MCF 10A (cell line): ENCODE measurements around the gene SLAMF9. TPM values are rescaled to one million over a fixed set of nuclear protein-coding genes. Genes with fewer than 3 reads are reported as not detected.

ENCODE experiments used
- BruUV-seq: library from RNA; stranded (reverse); fragments of 400-500 nt; replicated peaks from 2 replicates; lab custom pipeline; 2021; lab: Mats Ljungman, UMichigan
- CTCF ChIA-PET: fragments of 300-600 bp; sonication (Branson Sonifier 250); formaldehyde crosslinking; extraction: SDS; loops from one replicate; lab custom pipeline; 2021; ENCODE audit warnings: antibody characterized with exemption, inconsistent platforms; lab: Yijun Ruan, JAX
- POLR2A ChIA-PET: fragments of 300-600, 350-650 bp; sonication (Branson Sonifier 250); formaldehyde crosslinking; extraction: SDS; loops from one replicate; lab custom pipeline; 2020; ENCODE audit warnings: antibody characterized with exemption, inconsistent platforms; lab: Yijun Ruan, JAX
- DNase-seq: peaks from one replicate; pipeline ENCODE4 v3.0.0-alpha.2; 2018; ENCODE audit not compliant: unreplicated experiment
- H3K27ac Mint-ChIP-seq: one replicate; pipeline ENCODE4 v1.8.0; 2022; ENCODE audit warnings: mild to moderate bottlenecking, low read depth, mixed read lengths; ENCODE audit not compliant: unreplicated experiment
- H3K27me3 Mint-ChIP-seq: one replicate; pipeline ENCODE4 v1.8.0; 2022; ENCODE audit warnings: mixed read lengths; ENCODE audit not compliant: insufficient read depth, unreplicated experiment
- H3K36me3 Mint-ChIP-seq: one replicate; pipeline ENCODE4 v1.8.0; 2022; ENCODE audit warnings: mild to moderate bottlenecking, moderate library complexity, mixed read lengths; ENCODE audit not compliant: insufficient read depth, unreplicated experiment
- H3K4me1 Mint-ChIP-seq: one replicate; pipeline ENCODE4 v1.8.0; 2022; ENCODE audit warnings: mixed read lengths; ENCODE audit not compliant: insufficient read depth, unreplicated experiment
- H3K4me3 Mint-ChIP-seq: one replicate; pipeline ENCODE4 v1.8.0; 2022; ENCODE audit warnings: mild to moderate bottlenecking, moderate library complexity, mixed read lengths; ENCODE audit not compliant: unreplicated experiment
- H3K9me3 Mint-ChIP-seq: one replicate; pipeline ENCODE4 v1.8.0; 2022; ENCODE audit warnings: mixed read lengths; ENCODE audit not compliant: unreplicated experiment
- intact Hi-C: fragments of 100-400 bp; cut with micrococcal nuclease; formaldehyde crosslinking; loops from 2 replicates; pipeline ENCODE4 v1.14.1; 2022
- total RNA-seq: library from RNA; stranded (reverse); gene quantifications from 2 replicates; pipeline ENCODE4 v1.2.3, GENCODE V29; 2022
- TF ChIP-seq, protein P1 (sequence below): fragments of 200-600 bp; IDR thresholded peaks from one replicate; pipeline ENCODE4 v1.8.0; 2022; ENCODE audit warnings: antibody characterized with exemption, mild to moderate bottlenecking; ENCODE audit not compliant: unreplicated experiment

Gene SLAMF9
- total RNA-seq, 1 experiment from 2014 or later, result not detected

DNA sequence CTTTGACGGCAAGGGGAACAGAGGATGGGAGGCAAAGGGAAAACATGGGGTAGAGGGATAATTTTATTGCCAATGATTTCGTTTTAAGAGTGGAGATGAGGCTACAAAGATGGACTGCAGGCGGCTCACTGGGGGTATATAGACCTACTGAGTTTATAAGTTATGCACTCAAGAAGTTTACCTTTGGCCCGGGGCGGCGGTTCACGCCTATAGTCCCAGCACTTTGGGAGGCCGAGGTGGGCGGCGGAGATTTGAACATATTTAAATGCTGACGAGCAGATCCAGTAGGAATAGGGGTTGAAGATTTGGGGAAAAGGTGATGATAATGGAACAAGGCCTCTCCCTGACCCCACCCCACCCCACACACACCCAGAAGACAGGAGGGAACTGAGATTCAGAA lies 8.1 kb upstream of the SLAMF9 start:
- Mint-ChIP-seq H3K27me3 (no peaks in the 10 kb centered on the region), H3K27ac (no peak overlapping the region), H3K36me3 (peaks cover 6% of the 10 kb centered on the region), H3K9me3 (peaks cover 8% of the 10 kb centered on the region), H3K4me3 (peak overlapping the region; percentile 73), H3K4me1 (peaks cover 52% of the 10 kb centered on the region)
- no TSS peak for BruUV-seq
- POLR2A ChIA-PET, result interaction anchor here (0.7 to 5.6 kb wide), 7 partner anchors 13 to 181 kb away, joined by 4 to 25 read pairs (median 6); partner anchors contain the start of genes DUSP23, IGSF9 and PIGM
- CTCF ChIA-PET, result interaction anchor here (0.6 to 52.4 kb wide), 5 partner anchors 16 to 88 kb away, joined by 3 to 1675 read pairs (median 3); partner anchors contain the start of gene IGSF9
- DNase-seq, result no peak
- TF ChIP-seq, protein P1, sequence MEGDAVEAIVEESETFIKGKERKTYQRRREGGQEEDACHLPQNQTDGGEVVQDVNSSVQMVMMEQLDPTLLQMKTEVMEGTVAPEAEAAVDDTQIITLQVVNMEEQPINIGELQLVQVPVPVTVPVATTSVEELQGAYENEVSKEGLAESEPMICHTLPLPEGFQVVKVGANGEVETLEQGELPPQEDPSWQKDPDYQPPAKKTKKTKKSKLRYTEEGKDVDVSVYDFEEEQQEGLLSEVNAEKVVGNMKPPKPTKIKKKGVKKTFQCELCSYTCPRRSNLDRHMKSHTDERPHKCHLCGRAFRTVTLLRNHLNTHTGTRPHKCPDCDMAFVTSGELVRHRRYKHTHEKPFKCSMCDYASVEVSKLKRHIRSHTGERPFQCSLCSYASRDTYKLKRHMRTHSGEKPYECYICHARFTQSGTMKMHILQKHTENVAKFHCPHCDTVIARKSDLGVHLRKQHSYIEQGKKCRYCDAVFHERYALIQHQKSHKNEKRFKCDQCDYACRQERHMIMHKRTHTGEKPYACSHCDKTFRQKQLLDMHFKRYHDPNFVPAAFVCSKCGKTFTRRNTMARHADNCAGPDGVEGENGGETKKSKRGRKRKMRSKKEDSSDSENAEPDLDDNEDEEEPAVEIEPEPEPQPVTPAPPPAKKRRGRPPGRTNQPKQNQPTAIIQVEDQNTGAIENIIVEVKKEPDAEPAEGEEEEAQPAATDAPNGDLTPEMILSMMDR, result no peak
- intact Hi-C loops, result loop anchor here (5.0 kb wide), 1 partner anchor 45 kb away; no protein-coding TSS in a partner anchor

DNA sequence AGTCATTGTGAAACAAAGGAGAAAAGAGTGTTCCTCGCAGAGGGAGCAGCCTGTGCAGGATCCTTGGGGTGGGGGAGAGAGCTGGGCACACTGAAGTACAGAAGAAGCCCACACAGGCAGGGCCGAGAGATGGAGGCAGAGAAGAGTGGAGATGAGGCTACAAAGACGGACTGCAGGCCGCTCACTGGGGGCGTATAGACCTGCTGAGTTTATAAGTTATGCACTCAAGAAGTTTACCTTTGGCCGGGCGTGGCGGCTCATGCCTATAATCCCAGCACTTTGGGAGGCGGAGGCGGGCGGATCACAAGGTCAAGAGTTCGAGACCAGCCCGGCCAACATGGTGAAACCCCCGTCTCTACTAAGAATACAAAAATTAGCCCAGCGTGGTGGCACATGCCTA lies 7.6 kb upstream of the SLAMF9 start:
- intact Hi-C loops, result loop anchor here (1.0 to 5.0 kb wide), 3 partner anchors 36 to 71 kb away; partner anchors contain the start of gene TAGLN2
- ChIA-PET POLR2A (interaction anchor here (0.7 to 5.6 kb wide), 17 partner anchors 13 to 829 kb away, joined by 3 to 25 read pairs (median 5); partner anchors contain the start of genes DCAF8, DUSP23, IGSF9 and PIGM), CTCF (interaction anchor here (0.5 to 52.4 kb wide), 5 partner anchors 16 to 739 kb away, joined by 3 to 1675 read pairs (median 5); partner anchors contain the start of gene IGSF9)
- Mint-ChIP-seq H3K36me3 (peaks cover 6% of the 10 kb centered on the region), H3K27ac (peak overlapping the region; percentile 75), H3K9me3 (peaks cover 8% of the 10 kb centered on the region), H3K27me3 (no peaks in the 10 kb centered on the region), H3K4me3 (peak overlapping the region; percentile 73), H3K4me1 (peaks cover 49% of the 10 kb centered on the region)
- DNase-seq, result no peak
- no TSS peak for BruUV-seq
- TF ChIP-seq, protein P1, result no peak

DNA sequence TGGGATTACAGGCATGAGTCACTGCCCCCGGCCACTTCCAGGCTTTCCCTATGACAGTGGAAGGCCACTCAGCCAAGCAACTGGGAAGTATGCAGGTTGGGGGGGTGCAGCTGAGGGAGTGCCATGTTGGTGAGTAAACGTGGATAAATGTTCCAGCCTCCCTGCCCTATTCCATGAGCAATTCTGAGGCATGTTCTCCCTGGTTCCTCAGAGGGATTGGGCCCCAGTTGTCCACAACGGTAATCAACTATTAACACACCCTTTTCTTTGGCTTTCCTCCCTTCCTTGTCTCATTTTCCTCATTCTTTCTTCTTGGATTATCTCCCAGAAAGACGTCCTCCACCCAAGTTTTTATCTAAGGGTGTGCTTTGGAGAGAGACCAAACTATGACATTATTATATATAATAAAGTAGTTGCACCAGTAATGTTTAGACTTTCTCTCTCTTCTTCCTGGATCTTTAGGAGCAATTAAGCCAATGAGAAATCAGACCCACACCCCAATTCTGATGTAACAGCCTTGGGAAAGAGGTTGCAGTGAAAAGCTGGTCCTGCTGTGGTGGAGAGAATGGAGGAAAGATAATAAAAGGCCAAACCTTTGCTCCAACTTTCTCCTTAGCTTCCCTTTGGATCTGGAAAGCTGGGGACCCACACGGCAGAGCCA lies 6.8 kb upstream of the SLAMF9 start:
- intact Hi-C loops, result loop anchor here (1.0 to 5.0 kb wide), 3 partner anchors 36 to 72 kb away; partner anchors contain the start of gene TAGLN2
- Mint-ChIP-seq H3K4me3 (peak overlapping the region; percentile 73), H3K36me3 (peaks cover 6% of the 10 kb centered on the region), H3K9me3 (peaks cover 3% of the 10 kb centered on the region), H3K27ac (peak overlapping the region; percentile 75), H3K4me1 (peaks cover 49% of the 10 kb centered on the region), H3K27me3 (no peaks in the 10 kb centered on the region)
- TF ChIP-seq, protein P1, result no peak
- peak; percentile 71 for DNase-seq
- BruUV-seq, result no TSS peak
- CTCF ChIA-PET, result interaction anchor here (0.5 to 52.4 kb wide), 4 partner anchors 15 to 739 kb away, joined by 3 to 1675 read pairs (median 6); partner anchors contain the start of gene IGSF9
- POLR2A ChIA-PET, result interaction anchor here (0.7 to 5.6 kb wide), 20 partner anchors 12 to 1060 kb away, joined by 3 to 25 read pairs (median 5); partner anchors contain the start of genes DCAF8, DUSP23, IGSF9 and PIGM

DNA sequence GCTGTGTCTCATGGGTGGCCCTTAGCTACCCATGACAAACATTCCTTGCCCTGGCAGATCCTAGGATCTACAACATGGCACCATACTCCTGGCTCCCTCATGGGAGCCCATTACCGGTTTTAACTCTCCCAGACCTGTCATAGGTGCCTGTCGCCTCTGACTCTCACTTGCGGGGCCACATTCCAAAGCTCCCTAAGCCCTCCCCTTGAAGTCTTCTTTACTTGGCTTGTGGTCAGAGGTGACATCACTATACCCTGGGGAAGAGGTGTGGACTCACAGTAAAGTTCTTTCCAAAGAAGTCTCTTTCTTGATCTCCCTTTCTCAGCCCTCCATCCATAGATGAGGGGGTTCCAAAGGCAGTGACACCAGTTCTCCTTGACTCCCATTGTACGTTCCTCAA lies 5.4 kb upstream of the SLAMF9 start:
- intact Hi-C loops, result no loop called here
- Mint-ChIP-seq H3K4me3 (no peak overlapping the region), H3K4me1 (peaks cover 44% of the 10 kb centered on the region), H3K27me3 (no peaks in the 10 kb centered on the region), H3K36me3 (peaks cover 6% of the 10 kb centered on the region), H3K27ac (peak overlapping the region; percentile 7), H3K9me3 (no peaks in the 10 kb centered on the region)
- BruUV-seq, result no TSS peak
- no peak for DNase-seq
- ChIA-PET POLR2A (interaction anchor here (1.2 to 5.6 kb wide), 3 partner anchors 11 to 137 kb away, joined by 3 to 25 read pairs (median 19); partner anchors contain the start of gene IGSF9), CTCF (interaction anchor here (0.7 to 52.4 kb wide), 4 partner anchors 46 to 600 kb away, joined by 3 to 1675 read pairs (median 3); no protein-coding TSS in a partner anchor)
- TF ChIP-seq, protein P1, result no peak
